Measurements from ENCODE around the gene TMEM92.

TMEM92 gene

DNA sequence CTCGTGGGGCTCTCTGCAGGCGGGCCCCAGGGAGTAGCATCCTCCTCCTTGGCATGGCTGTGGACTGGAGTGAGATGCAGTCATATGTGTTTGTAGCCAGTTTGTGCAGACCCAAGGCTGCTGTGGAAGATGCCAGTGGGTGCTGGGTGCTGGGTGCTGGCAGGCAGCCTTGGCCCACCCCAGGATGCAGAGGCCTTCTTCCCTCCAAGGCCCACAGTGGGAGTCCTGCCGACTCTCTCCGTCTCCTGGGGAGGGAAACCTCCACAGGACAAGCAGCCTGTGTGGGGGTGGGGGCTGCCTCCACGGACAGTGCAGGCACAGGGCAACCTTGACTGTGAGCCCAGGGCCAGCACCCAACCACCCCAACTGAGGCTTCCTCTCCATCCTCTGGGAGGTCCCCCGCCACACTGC lies 13.8 kb upstream of the TMEM92 start:
- H3K9me3 ChIP-seq (ENCODE audit: insufficient read depth, low read depth, low read length): no peaks in the 10 kb centered on the region
- no peak for TF ChIP-seq EZH2phosphoT487 (IDR thresholded peaks at IDR 0.05; ENCODE audit: borderline replicate concordance)
- TF ChIP-seq, protein P1, sequence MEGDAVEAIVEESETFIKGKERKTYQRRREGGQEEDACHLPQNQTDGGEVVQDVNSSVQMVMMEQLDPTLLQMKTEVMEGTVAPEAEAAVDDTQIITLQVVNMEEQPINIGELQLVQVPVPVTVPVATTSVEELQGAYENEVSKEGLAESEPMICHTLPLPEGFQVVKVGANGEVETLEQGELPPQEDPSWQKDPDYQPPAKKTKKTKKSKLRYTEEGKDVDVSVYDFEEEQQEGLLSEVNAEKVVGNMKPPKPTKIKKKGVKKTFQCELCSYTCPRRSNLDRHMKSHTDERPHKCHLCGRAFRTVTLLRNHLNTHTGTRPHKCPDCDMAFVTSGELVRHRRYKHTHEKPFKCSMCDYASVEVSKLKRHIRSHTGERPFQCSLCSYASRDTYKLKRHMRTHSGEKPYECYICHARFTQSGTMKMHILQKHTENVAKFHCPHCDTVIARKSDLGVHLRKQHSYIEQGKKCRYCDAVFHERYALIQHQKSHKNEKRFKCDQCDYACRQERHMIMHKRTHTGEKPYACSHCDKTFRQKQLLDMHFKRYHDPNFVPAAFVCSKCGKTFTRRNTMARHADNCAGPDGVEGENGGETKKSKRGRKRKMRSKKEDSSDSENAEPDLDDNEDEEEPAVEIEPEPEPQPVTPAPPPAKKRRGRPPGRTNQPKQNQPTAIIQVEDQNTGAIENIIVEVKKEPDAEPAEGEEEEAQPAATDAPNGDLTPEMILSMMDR (conservative IDR thresholded peaks at IDR 0.05; ENCODE audit: low read length): no peak
- no peak overlapping the region for H3K4me2 ChIP-seq (ENCODE audit: low read depth, low read length, poor library complexity, severe bottlenecking)
- no peak overlapping the region for H2AFZ ChIP-seq (ENCODE audit: low read length)
- no peaks in the 10 kb centered on the region for H3K9me2 ChIP-seq (replicated peaks; ENCODE audit: low read depth, low read length)
- H3K79me2 ChIP-seq (ENCODE audit: insufficient read depth, low read length): no peaks in the 10 kb centered on the region
- no peaks in the 10 kb centered on the region for H3K4me1 ChIP-seq (ENCODE audit: insufficient read depth, low read length, poor library complexity, severe bottlenecking)
- no peaks in the 10 kb centered on the region for H3F3A ChIP-seq (ENCODE audit: low read depth)
- H3K27me3 ChIP-seq (ENCODE audit: insufficient read depth, low read length, poor library complexity, severe bottlenecking): no peaks in the 10 kb centered on the region
- no peaks in the 10 kb centered on the region for H4K20me1 ChIP-seq (ENCODE audit: insufficient read depth, low read length, poor library complexity, severe bottlenecking)
- no peaks in the 10 kb centered on the region for H3K36me3 ChIP-seq (ENCODE audit: insufficient read depth, low read length)
- H3K4me3 ChIP-seq (ENCODE audit: low read length, poor library complexity, severe bottlenecking): no peak overlapping the region
- no peak overlapping the region for H3K9ac ChIP-seq (ENCODE audit: low read depth, low read length, poor library complexity, severe bottlenecking)

- no peaks in the 10 kb centered on the region for H3K4me1 ChIP-seq (ENCODE audit: insufficient read depth, low read length, poor library complexity, severe bottlenecking)
- no peaks in the 10 kb centered on the region for H3K79me2 ChIP-seq (ENCODE audit: insufficient read depth, low read length)
- H3K9me2 ChIP-seq (replicated peaks; ENCODE audit: low read depth, low read length): no peaks in the 10 kb centered on the region
- no peaks in the 10 kb centered on the region for H3F3A ChIP-seq (ENCODE audit: low read depth)
- TF ChIP-seq, protein P1 (conservative IDR thresholded peaks at IDR 0.05; ENCODE audit: low read length): no peak
- TF ChIP-seq EZH2phosphoT487 (IDR thresholded peaks at IDR 0.05; ENCODE audit: borderline replicate concordance): no peak
- no peak overlapping the region for H3K4me2 ChIP-seq (ENCODE audit: low read depth, low read length, poor library complexity, severe bottlenecking)
- no peak overlapping the region for H3K4me3 ChIP-seq (ENCODE audit: low read length, poor library complexity, severe bottlenecking)
- no peaks in the 10 kb centered on the region for H3K36me3 ChIP-seq (ENCODE audit: insufficient read depth, low read length)
- no peaks in the 10 kb centered on the region for H3K27me3 ChIP-seq (ENCODE audit: insufficient read depth, low read length, poor library complexity, severe bottlenecking)
- H3K9ac ChIP-seq (ENCODE audit: low read depth, low read length, poor library complexity, severe bottlenecking): no peak overlapping the region
- H2AFZ ChIP-seq (ENCODE audit: low read length): no peak overlapping the region
- H3K9me3 ChIP-seq (ENCODE audit: insufficient read depth, low read depth, low read length): no peaks in the 10 kb centered on the region
- H4K20me1 ChIP-seq (ENCODE audit: insufficient read depth, low read length, poor library complexity, severe bottlenecking): no peaks in the 10 kb centered on the region
These were observed 13.0 kb upstream of the TMEM92 start for GRCh38 chr17:50261051-50261915.

DNA sequence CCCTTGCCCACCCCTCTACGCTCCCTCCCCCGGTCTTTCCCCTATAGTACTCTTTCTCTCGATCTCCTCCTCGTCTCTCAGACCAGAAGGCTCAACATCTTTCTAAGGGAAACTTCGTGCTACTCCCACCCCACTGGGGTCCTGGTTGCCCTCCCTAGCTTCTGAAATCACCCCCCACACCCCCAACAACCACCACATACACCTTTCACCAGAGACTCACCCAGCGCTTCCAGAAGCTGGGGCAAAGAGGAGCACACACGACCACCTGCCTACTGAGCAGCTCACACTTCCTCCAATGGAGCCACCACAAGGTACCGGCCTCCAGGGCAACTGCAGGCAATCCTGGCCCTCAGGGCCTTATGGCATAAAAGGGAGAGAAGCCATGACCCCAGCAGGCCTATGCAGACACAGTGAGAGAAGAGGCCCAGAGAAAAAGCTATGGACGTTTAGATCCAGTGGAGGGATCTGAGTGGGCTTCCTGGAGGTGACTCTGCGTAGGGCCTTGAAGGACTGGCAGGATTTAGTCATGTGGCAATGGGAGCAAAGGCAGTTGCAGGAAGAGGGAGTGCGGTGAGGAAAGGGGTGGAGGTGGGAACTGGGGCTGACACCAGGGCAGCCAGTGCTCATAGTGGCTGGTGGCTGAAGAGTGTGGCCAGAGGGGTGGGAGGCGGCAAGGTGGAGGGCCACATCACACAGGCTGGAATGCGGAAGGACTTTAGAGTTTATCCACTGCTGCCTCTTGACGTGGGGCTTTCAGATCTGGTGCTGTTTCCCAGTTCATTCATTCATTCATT lies 12.1 kb upstream of the TMEM92 start:
- no peaks in the 10 kb centered on the region for H3K4me1 ChIP-seq (ENCODE audit: insufficient read depth, low read length, poor library complexity, severe bottlenecking)
- TF ChIP-seq EZH2phosphoT487 (IDR thresholded peaks at IDR 0.05; ENCODE audit: borderline replicate concordance): no peak
- TF ChIP-seq, protein P1 (conservative IDR thresholded peaks at IDR 0.05; ENCODE audit: low read length): no peak

More for the DNA sequence above, 12.1 kb upstream of the TMEM92 start:
- Histone ChIP-seq H3K27me3 (ENCODE audit: insufficient read depth, low read length, poor library complexity, severe bottlenecking) (no peaks in the 10 kb centered on the region), H3F3A (ENCODE audit: low read depth) (no peaks in the 10 kb centered on the region), H3K9me3 (ENCODE audit: insufficient read depth, low read depth, low read length) (no peaks in the 10 kb centered on the region), H4K20me1 (ENCODE audit: insufficient read depth, low read length, poor library complexity, severe bottlenecking) (no peaks in the 10 kb centered on the region), H3K79me2 (ENCODE audit: insufficient read depth, low read length) (no peaks in the 10 kb centered on the region), H2AFZ (ENCODE audit: low read length) (no peak overlapping the region), H3K9ac (ENCODE audit: low read depth, low read length, poor library complexity, severe bottlenecking) (no peak overlapping the region), H3K4me2 (ENCODE audit: low read depth, low read length, poor library complexity, severe bottlenecking) (no peak overlapping the region), H3K4me3 (ENCODE audit: low read length, poor library complexity, severe bottlenecking) (no peak overlapping the region), H3K36me3 (ENCODE audit: insufficient read depth, low read length) (no peaks in the 10 kb centered on the region), H3K9me2 (replicated peaks; ENCODE audit: low read depth, low read length) (no peaks in the 10 kb centered on the region)

Data from Loucy (cell line).